ENCODE measurements around the gene FADS6.
"Not testable (repeated sequence)": the region's sequence is repeated elsewhere in the genome, so short reads cannot be mapped to it uniquely, and the experiment has no call there.

FADS6 gene

GRCh38 chr17:74892013-74892841, 1.2 kb downstream of the FADS6 start:
- no peak for DNase-seq (ENCODE audit: low read depth)

GRCh38 chr17:74890554-74890953, 2.9 kb downstream of the FADS6 start:
- no peak for DNase-seq (ENCODE audit: low read depth)

DNA sequence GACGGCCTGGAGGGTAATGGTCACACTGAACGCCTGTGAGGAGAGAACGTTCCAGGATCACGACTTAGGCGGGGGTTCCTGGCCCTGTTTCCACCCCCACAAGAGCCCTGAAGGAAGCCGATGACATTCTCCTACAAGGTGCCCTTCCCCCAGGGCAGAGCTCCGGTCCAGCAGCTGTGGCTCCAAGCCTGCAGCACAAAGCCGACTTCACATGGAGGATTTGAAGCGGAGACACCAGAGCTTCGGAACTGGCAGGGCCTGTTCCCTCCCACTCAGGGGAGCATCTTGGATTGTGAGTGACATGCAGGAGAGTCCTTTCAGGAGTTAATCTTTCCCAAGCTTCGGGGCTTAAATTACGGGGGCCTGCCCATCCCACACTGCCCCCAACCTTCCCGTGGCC, 5.0 kb downstream of the FADS6 start:
- no peak for DNase-seq (ENCODE audit: low read depth)

DNA sequence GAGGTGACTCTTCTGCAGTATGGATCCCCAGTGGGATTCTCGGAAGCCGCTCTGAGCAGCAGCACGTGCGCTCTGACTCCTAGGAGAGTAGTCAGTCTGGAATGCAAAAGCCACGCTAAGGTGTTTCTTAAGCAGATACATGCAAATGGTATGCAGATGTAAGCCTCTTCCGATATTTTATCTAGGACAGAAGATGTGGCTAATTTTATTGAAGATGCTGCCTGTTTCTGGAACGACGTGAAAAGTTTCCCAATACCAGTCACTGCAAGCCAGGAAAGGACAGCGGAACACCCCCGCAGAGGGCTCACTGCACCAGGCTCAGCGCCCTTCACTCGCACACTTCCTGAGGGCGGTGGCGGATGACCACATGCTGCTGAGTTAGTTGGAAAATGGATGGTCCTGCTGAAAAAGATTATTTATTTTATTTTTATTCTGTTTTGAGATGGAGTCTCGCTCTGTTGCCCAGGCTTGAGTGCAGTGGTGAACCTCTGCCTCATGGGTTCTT, 10.1 kb downstream of the FADS6 start:
- no peak for DNase-seq (ENCODE audit: low read depth)

GRCh38 chr17:74882517-74883240, 10.8 kb downstream of the FADS6 start:
- DNase-seq (ENCODE audit: low read depth): no peak

DNA sequence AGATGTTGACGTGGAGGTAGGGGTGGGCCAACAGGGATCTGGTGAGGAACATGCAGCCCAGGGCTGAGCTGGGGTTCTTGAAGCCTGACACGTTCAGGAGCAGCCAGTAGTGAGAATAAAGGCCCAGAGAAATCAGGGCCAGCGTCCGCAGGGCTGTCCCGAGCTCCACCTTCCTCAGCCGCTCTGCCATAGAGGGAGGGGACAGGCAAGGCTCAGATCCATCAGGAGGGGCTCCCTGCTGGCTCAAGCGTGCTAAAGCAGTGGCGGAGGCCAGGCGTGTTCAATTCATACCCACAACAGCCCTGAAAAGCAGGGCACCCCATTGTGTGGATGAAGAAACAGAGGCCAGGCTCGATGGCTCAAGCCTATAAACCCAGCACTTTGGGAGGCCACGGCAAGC, 12.4 kb downstream of the FADS6 start:
- no peak for DNase-seq (ENCODE audit: low read depth)

DNA sequence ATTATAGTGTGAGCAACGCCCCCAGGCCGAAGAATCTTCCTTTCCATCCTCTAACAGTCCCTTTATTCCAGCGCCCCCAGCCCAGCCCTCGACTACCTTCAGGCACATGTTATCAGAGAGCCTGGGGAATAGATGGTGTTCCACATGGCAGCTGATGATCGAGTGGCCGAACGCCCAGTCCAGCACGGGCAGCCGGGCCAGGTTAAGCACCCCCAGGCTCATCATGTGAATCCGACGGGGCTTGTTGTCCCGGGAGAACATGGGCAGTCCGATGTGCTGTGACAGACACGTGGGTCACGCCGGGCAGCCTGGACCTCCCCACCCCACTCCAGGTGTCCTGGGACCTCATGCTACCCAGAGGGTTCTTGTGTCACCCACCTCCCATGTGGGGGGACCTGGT, 14.1 kb downstream of the FADS6 start:
- no peak for DNase-seq (ENCODE audit: low read depth)

DNA sequence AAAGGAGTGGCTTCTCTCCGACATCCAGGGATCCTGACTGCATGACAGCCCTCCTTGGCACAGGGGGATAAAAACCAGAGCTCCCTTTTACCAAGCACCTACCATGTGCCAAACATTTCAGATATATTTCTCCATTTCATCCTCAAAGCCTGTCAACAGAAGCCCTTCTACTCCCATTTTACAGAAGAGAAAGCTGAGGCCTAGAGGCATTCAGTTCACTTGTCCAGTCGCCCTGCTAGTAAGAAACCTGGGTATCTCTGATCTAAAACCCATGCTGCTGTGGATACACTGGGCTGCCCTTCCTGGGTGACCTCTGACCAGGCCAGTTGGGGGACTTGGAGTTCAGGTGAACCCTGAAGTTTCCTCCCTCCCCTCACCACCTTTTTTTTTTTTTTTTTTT, 14.8 kb downstream of the FADS6 start:
- no peak for DNase-seq (ENCODE audit: low read depth)

GRCh38 chr17:74877592-74878548, 15.6 kb downstream of the FADS6 start:
- no peak for DNase-seq (ENCODE audit: low read depth)

DNA sequence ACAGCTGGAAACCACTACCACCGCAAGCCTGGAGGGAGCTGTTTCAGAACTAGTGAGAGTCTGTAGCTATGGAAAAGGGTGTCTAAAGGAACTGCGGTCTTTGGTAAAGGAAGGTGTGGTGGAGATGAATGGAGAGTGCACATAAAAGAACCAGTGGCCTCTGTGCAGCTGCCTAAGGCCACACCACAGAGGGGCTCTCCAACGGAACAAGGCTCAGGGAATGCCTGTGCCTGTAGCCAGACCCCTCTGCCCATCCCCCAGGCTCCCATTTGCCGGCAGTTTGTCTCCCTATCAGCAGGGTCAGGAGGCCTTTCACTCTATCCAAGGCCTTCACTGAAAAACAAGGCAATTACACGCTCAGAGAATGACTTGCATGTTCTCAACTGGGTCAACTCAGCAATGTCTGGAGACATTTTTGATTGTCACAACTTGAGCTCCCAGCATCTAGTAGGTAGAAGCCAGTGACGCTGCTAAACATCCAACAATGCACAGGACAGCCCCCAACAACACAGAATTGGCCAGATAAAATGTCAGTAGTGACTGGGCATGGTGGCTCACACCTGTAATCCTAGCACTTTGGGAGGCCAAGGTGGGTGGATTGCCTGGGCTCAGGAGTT, 17.3 kb downstream of the FADS6 start:
- DNase-seq (ENCODE audit: low read depth): no peak

DNA sequence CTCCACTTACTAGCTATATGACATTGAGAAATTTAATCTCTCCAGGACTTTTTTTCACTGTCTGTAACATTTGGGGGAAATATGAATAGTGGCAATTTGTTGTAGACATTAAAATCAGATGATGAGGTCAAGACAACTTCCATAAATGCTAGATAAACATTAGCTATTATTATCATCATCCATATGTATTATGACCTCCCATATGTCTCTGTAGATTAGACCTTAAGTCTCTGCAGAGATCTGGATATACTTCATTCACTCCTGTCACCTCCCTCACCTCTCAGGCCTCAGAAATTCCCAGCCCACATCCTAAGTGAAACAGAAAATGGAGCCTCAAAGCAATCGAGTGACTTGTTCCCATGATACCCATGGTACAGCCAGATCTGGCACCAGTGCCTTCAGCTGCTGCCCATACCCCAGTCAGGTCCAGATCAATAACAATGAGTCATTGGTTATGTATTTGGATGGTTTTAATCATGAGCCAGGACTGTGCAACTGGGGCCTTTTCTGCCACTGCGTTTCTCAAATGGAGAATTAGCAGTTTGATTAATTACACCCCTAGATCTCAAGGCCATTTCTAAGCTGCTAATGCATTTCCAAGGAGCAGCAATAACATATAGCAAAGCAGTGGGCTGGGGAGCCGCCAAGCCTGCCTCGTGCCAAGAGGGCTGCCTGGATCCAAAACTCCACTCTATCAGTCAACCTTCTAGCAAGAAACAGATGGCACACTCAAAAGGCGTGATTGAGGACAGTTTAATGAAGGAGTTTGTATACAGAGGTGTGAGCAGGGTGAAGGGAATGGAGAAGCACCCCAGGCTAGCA, 18.1 kb downstream of the FADS6 start:
- no peak for DNase-seq (ENCODE audit: low read depth)

- no peak for DNase-seq (ENCODE audit: low read depth)
Measured at GRCh38 chr17:74874615-74875037, 18.8 kb downstream of the FADS6 start.

DNA sequence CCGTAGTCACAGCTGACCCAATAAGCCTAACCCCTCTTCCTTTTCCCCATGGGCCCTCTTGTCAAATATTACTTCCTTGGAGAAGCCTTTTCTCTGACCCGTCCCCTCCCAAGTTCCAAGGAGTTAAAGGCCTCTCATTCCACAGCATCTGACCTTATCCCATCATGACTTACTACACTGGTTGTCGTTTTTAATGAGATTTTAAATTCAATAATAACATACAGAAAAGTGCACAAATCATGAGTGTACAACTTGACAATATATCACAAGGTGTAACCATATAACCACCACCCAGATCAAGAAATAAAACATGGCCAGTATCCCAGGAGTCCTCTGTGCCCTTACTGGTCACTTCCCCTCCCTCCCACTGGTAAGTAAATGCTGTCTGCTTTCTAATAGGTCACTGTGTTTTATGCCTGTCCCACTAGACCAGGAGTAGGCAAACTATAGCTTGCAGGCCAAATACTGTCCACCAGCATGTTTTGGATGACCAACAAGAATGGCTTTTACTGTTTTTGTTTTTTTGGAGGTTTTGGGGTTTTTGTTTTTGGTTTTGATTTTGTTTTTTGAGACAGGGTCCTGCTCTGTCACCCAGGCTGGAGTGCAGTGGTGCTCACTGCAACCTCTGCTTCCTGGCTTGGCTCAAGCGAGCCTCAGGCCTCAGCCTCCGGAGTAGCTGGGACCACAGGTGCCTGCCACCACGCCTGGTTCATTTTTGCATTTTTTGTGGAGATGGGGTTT, 19.4 kb downstream of the FADS6 start:
- no peak for DNase-seq (ENCODE audit: low read depth)

DNA sequence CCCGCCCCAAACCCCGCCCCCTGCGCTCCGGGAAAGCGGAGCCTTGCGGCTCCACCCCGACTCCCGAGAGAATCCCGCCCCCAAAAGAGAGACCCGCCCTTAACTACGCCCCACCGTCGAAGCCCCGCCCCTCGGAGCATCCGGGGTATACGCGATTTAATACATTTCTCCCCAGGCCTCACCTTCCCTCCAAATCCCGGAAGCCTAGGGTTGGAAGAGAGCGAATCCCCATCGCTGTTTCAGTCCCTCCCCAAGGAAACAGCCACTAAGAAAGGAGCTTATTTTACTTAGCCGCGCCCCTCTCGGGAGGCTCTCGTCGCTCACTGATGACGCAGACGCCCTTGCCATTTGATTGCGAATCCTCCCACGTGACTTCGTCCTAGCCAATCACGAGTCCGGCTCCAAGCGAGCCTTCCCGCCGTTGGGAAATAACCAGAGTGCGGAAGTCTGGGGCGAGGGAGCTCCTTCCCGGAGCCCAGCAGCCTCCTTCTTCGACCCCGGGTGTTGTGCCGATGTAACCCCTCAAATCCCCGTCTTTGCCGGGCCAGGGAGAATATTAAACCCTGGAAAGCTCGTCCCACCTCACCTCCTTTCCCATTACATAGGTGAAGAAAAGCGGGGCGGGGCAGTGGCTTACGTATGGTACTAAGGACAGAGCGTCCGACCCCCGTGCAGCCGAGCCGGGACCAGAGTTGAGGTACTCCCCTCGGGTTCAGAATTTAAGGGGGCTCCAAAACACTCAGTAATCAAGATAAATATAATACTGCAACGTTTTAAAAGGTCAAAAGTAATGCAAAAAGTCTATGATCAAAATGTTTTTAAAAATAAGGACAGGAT, 20.2 kb downstream of the FADS6 start:
- peak; percentile 99 for DNase-seq (ENCODE audit: low read depth)

- no peak for DNase-seq (ENCODE audit: low read depth)
Measured at GRCh38 chr17:74872313-74873036, 21.0 kb downstream of the FADS6 start, which contains the start of gene FDXR. Gene FDXR, minus strand, starts transcription at chr17:74872994. Its CDS starts 50 bp downstream, at chr17:74872944.

- no peak for DNase-seq (ENCODE audit: low read depth)
Measured at GRCh38 chr17:74871356-74872076, 21.9 kb downstream of the FADS6 start.

- DNase-seq (ENCODE audit: low read depth): peak; percentile 40
Measured at GRCh38 chr17:74870512-74870911, 22.9 kb downstream of the FADS6 start.

DNA sequence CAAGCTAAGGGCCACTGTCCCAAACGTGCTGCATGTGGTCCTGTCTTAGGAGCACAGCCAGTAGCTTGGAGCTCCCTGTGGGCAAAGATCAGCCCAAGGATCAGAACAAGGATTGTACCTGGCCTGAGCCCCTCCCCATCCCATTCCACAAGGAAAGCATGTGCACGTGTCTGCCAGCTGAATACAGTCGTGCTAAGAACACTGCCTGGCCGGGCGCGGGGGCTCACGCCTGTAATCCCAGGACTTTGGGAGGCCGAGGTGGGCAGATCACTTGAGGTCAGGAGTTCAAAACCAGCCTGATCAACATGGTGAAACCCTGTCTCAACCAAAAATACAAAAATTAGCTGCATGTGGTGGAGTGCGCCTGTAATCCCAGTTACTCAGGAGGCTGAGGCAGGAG, 23.4 kb downstream of the FADS6 start:
- not testable (repeated sequence) for DNase-seq (ENCODE audit: low read depth)

Measured in non-pigmented ciliary epithelial cell (primary cell).